ENCODE measurements around the gene UNKL. TPM values are rescaled to one million over a fixed set of nuclear protein-coding genes. Genes with fewer than 3 reads are reported as not detected.

UNKL gene
- total RNA-seq, 1 donor from 2014 or later = 6.1 TPM

- H3K27ac ChIP-seq = no peak overlapping the region
- Mint-ChIP-seq H3K27me3 (ENCODE audit: insufficient read depth, low read depth) (peaks cover 9% of the 10 kb centered on the region), H3K27ac (no peak overlapping the region), H3K9me3 (no peaks in the 10 kb centered on the region), H3K36me3 (no peaks in the 10 kb centered on the region), H3K4me1 (peaks cover 12% of the 10 kb centered on the region), H3K4me3 (no peak overlapping the region)
- TF ChIP-seq CTCF (IDR thresholded peaks at IDR 0.05) (no peak), EZH2 (IDR thresholded peaks at IDR 0.05) (no peak), EZH2phosphoT487 (IDR thresholded peaks at IDR 0.05) (no peak)
- H3K4me1 ChIP-seq = peaks cover 4% of the 10 kb centered on the region
- no peaks in the 10 kb centered on the region for H3K9me3 ChIP-seq (ENCODE audit: low read depth)
- H3K4me3 ChIP-seq = no peak overlapping the region
- DNase-seq (ENCODE audit: low spot score) = no peak
- H3K79me2 ChIP-seq (ENCODE audit: low read depth) = peaks cover 15% of the 10 kb centered on the region
- H3K4me2 ChIP-seq = no peak overlapping the region
- no peak overlapping the region for H2AFZ ChIP-seq (replicated peaks)
- H3F3A ChIP-seq (ENCODE audit: low read depth) = peaks cover 4% of the 10 kb centered on the region
- H3K36me3 ChIP-seq = no peaks in the 10 kb centered on the region
- peaks cover 41% of the 10 kb centered on the region for H4K20me1 ChIP-seq (ENCODE audit: low read depth)
- no peak overlapping the region for H3K9ac ChIP-seq
- peaks cover 18% of the 10 kb centered on the region for H3K27me3 ChIP-seq
These were observed 39.2 kb downstream of the UNKL start for GRCh38 chr16:1375298-1375640.

GRCh38 chr16:1374418-1375297 lies 39.8 kb downstream of the UNKL start:
- Histone ChIP-seq H4K20me1 (ENCODE audit: low read depth) (peaks cover 43% of the 10 kb centered on the region), H3K27ac (no peak overlapping the region), H3K4me3 (no peak overlapping the region), H3K9me3 (ENCODE audit: low read depth) (no peaks in the 10 kb centered on the region), H3K4me2 (no peak overlapping the region), H3K4me1 (no peaks in the 10 kb centered on the region), H3K27me3 (peaks cover 14% of the 10 kb centered on the region), H3K36me3 (no peaks in the 10 kb centered on the region), H2AFZ (replicated peaks) (no peak overlapping the region), H3K9ac (no peak overlapping the region), H3F3A (ENCODE audit: low read depth) (no peaks in the 10 kb centered on the region), H3K79me2 (ENCODE audit: low read depth) (peaks cover 15% of the 10 kb centered on the region)
- no peaks in the 10 kb centered on the region for H3K36me3 Mint-ChIP-seq
- no peaks in the 10 kb centered on the region for H3K9me3 Mint-ChIP-seq
- H3K4me3 Mint-ChIP-seq = no peak overlapping the region
- peaks cover 8% of the 10 kb centered on the region for H3K4me1 Mint-ChIP-seq
- peaks cover 4% of the 10 kb centered on the region for H3K27me3 Mint-ChIP-seq (ENCODE audit: insufficient read depth, low read depth)
- no peak overlapping the region for H3K27ac Mint-ChIP-seq
- TF ChIP-seq EZH2 (IDR thresholded peaks at IDR 0.05) (no peak), EZH2phosphoT487 (IDR thresholded peaks at IDR 0.05) (no peak), CTCF (IDR thresholded peaks at IDR 0.05) (no peak)
- no peak for DNase-seq (ENCODE audit: low spot score)

DNA sequence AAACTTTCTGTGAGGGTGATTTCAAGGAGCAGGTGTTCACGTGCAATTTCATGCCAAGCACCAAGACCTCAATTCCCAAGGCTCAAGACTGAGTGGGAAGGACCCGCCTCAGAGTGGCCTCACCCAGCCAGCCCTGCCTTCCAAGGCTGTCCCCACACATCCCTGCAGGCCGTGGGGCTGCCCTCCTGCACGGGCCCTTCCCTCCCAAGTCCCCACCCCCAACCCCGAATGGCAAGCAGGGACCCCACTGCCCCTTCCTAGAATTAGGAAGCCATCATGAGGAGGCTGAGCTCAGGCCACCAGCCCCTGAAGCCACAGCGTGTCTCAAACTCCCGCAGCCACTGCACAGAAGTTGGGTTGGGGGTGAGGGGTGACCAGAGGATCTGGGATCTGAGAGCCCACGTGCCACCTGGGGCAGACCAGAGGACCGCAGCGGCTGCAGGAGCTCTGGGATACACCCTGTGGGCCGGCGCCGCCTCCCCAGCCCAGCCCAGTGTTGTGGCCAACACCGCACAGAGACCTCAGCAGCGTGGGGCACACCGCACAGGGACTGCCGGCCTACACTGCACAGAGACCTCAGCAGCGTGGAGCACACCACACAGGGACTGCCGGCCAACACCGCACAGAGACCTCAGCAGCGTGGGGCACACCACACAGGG lies 42.1 kb downstream of the UNKL start:
- peaks cover 23% of the 10 kb centered on the region for H4K20me1 ChIP-seq (ENCODE audit: low read depth)
- no peaks in the 10 kb centered on the region for H3K79me2 ChIP-seq (ENCODE audit: low read depth)
- no peak overlapping the region for H3K4me3 ChIP-seq
- H3K27ac ChIP-seq = no peak overlapping the region
- H3K36me3 ChIP-seq = no peaks in the 10 kb centered on the region
- Mint-ChIP-seq H3K27me3 (ENCODE audit: insufficient read depth, low read depth) (peaks cover 2% of the 10 kb centered on the region), H3K9me3 (no peaks in the 10 kb centered on the region), H3K36me3 (no peaks in the 10 kb centered on the region), H3K27ac (no peak overlapping the region), H3K4me1 (no peaks in the 10 kb centered on the region), H3K4me3 (no peak overlapping the region)
- DNase-seq (ENCODE audit: low spot score) = no peak
- TF ChIP-seq CTCF (IDR thresholded peaks at IDR 0.05) = no peak
- no peak for TF ChIP-seq EZH2 (IDR thresholded peaks at IDR 0.05)
- no peak for TF ChIP-seq EZH2phosphoT487 (IDR thresholded peaks at IDR 0.05)
- H3K4me1 ChIP-seq = no peaks in the 10 kb centered on the region
- no peak overlapping the region for H3K9ac ChIP-seq
- H3K27me3 ChIP-seq = no peaks in the 10 kb centered on the region
- no peaks in the 10 kb centered on the region for H3F3A ChIP-seq (ENCODE audit: low read depth)
- no peak overlapping the region for H2AFZ ChIP-seq (replicated peaks)
- H3K9me3 ChIP-seq (ENCODE audit: low read depth) = no peaks in the 10 kb centered on the region
- H3K4me2 ChIP-seq = no peak overlapping the region

Measured in neural progenitor cell (in vitro differentiated cells).